Muscle layer of colon (tissue), 2 donors: ENCODE measurements around the gene KCNQ1OT1.

Source experiments
- H3K27ac ChIP-seq: one replicate; pipeline ENCODE4 v1.7.0; 2013; ENCODE audit warnings: low read depth, mild to moderate bottlenecking, low read length, moderate library complexity
- H3K27me3 ChIP-seq, 2 donors: one replicate each; pipeline ENCODE4 v1.7.0; 2013; ENCODE audit warnings: low read length in 2 of 2, mild to moderate bottlenecking in 2 of 2; ENCODE audit not compliant: insufficient read depth in 2 of 2, control insufficient read depth in 1 of 2
- H3K36me3 ChIP-seq: one replicate; pipeline ENCODE4 v1.7.0; 2013; ENCODE audit warnings: mild to moderate bottlenecking, low read length; ENCODE audit not compliant: insufficient read depth
- H3K4me1 ChIP-seq: one replicate; pipeline ENCODE4 v1.7.0; 2013; ENCODE audit warnings: mild to moderate bottlenecking, low read length; ENCODE audit not compliant: insufficient read depth
- H3K4me3 ChIP-seq, 2 donors: one replicate each; pipeline ENCODE4 v1.7.0; 2013; ENCODE audit warnings: low read length in 2 of 2, low read depth in 1 of 2, mild to moderate bottlenecking in 1 of 2, moderate library complexity in 1 of 2
- H3K9ac ChIP-seq: one replicate; pipeline ENCODE4 v1.7.0; 2013; ENCODE audit warnings: low read length
- H3K9me3 ChIP-seq: one replicate; pipeline ENCODE4 v1.7.0; 2013; ENCODE audit warnings: mild to moderate bottlenecking, low read length
- donor health status: abdominal sarcoma.
- donor health status: Adenocarcinoma of cecum.

The KCNQ1OT1 gene

GRCh38 chr11:2621894-2622293 lies 77.9 kb downstream of the KCNQ1OT1 start:
- H3K9ac ChIP-seq = no peak overlapping the region
- H3K4me1 ChIP-seq = no peaks in the 10 kb centered on the region
- no peaks in the 10 kb centered on the region for H3K27me3 ChIP-seq
- no peaks in the 10 kb centered on the region for H3K9me3 ChIP-seq
- H3K36me3 ChIP-seq = no peaks in the 10 kb centered on the region
- no peak overlapping the region for H3K4me3 ChIP-seq
- no peak overlapping the region for H3K27ac ChIP-seq

- H3K9me3 ChIP-seq = peaks cover 6% of the 10 kb centered on the region
- no peaks in the 10 kb centered on the region for H3K36me3 ChIP-seq
- no peaks in the 10 kb centered on the region for H3K27me3 ChIP-seq
- H3K4me1 ChIP-seq = no peaks in the 10 kb centered on the region
- no peak overlapping the region for H3K9ac ChIP-seq
- no peak overlapping the region for H3K27ac ChIP-seq
- no peak overlapping the region for H3K4me3 ChIP-seq
Measured at GRCh38 chr11:2612884-2613571, 86.8 kb downstream of the KCNQ1OT1 start.

GRCh38 chr11:2609345-2609744 lies 90.4 kb downstream of the KCNQ1OT1 start:
- Histone ChIP-seq H3K27ac (no peak overlapping the region), H3K9ac (no peak overlapping the region), H3K4me1 (no peaks in the 10 kb centered on the region), H3K36me3 (no peaks in the 10 kb centered on the region), H3K4me3 (no peak overlapping the region), H3K9me3 (peaks cover 6% of the 10 kb centered on the region), H3K27me3 (no peaks in the 10 kb centered on the region)

GRCh38 chr11:2599561-2600189 lies 100.1 kb downstream of the KCNQ1OT1 start:
- Histone ChIP-seq H3K27ac (no peak overlapping the region), H3K9ac (no peak overlapping the region), H3K36me3 (no peaks in the 10 kb centered on the region), H3K4me3 (no peak overlapping the region), H3K27me3 (no peaks in the 10 kb centered on the region), H3K4me1 (no peaks in the 10 kb centered on the region), H3K9me3 (no peaks in the 10 kb centered on the region)

- H3K27ac ChIP-seq = no peak overlapping the region
- no peaks in the 10 kb centered on the region for H3K27me3 ChIP-seq
- H3K9me3 ChIP-seq = no peaks in the 10 kb centered on the region
- H3K9ac ChIP-seq = no peak overlapping the region
- no peak overlapping the region for H3K4me3 ChIP-seq
- no peaks in the 10 kb centered on the region for H3K36me3 ChIP-seq
- no peaks in the 10 kb centered on the region for H3K4me1 ChIP-seq
Measured at GRCh38 chr11:2595204-2595603, 104.6 kb downstream of the KCNQ1OT1 start.

- Histone ChIP-seq H3K4me3 (no peak overlapping the region), H3K9me3 (no peaks in the 10 kb centered on the region), H3K9ac (no peak overlapping the region), H3K27ac (no peak overlapping the region), H3K4me1 (no peaks in the 10 kb centered on the region), H3K36me3 (no peaks in the 10 kb centered on the region), H3K27me3 (no peaks in the 10 kb centered on the region)
Measured at GRCh38 chr11:2594267-2594666, 105.5 kb downstream of the KCNQ1OT1 start.

GRCh38 chr11:2593393-2593950 lies 106.3 kb downstream of the KCNQ1OT1 start:
- Histone ChIP-seq H3K36me3 (no peaks in the 10 kb centered on the region), H3K4me1 (no peaks in the 10 kb centered on the region), H3K27ac (no peak overlapping the region), H3K9me3 (no peaks in the 10 kb centered on the region), H3K4me3 (no peak overlapping the region), H3K27me3 (no peaks in the 10 kb centered on the region), H3K9ac (no peak overlapping the region)

GRCh38 chr11:2592559-2593392 lies 107.0 kb downstream of the KCNQ1OT1 start:
- no peaks in the 10 kb centered on the region for H3K4me1 ChIP-seq
- H3K27me3 ChIP-seq = no peaks in the 10 kb centered on the region

GRCh38 chr11:2591805-2592204 lies 108.0 kb downstream of the KCNQ1OT1 start:
- Histone ChIP-seq H3K4me1 (no peaks in the 10 kb centered on the region), H3K36me3 (no peaks in the 10 kb centered on the region), H3K9ac (no peak overlapping the region)

More at GRCh38 chr11:2592559-2593392, 107.0 kb downstream of the KCNQ1OT1 start:
- no peak overlapping the region for H3K27ac ChIP-seq
- H3K4me3 ChIP-seq = no peak overlapping the region
- no peaks in the 10 kb centered on the region for H3K9me3 ChIP-seq
- no peak overlapping the region for H3K9ac ChIP-seq
- no peaks in the 10 kb centered on the region for H3K36me3 ChIP-seq

GRCh38 chr11:2590965-2591754 lies 108.6 kb downstream of the KCNQ1OT1 start:
- Histone ChIP-seq H3K9ac (no peak overlapping the region), H3K4me1 (no peaks in the 10 kb centered on the region)

More at GRCh38 chr11:2591805-2592204, 108.0 kb downstream of the KCNQ1OT1 start:
- H3K4me3 ChIP-seq = no peak overlapping the region
- H3K27me3 ChIP-seq = no peaks in the 10 kb centered on the region
- no peak overlapping the region for H3K27ac ChIP-seq
- H3K9me3 ChIP-seq = no peaks in the 10 kb centered on the region

More at GRCh38 chr11:2590965-2591754, 108.6 kb downstream of the KCNQ1OT1 start:
- no peaks in the 10 kb centered on the region for H3K9me3 ChIP-seq
- no peak overlapping the region for H3K27ac ChIP-seq
- no peaks in the 10 kb centered on the region for H3K36me3 ChIP-seq
- H3K27me3 ChIP-seq = no peaks in the 10 kb centered on the region
- H3K4me3 ChIP-seq = no peak overlapping the region
